G401.6 (cell line): ENCODE data around the gene ACAD10.
"Not testable (repeated sequence)": the region's sequence is repeated elsewhere in the genome, so short reads cannot be mapped to it uniquely, and the experiment has no call there.

Source experiments
- FAIRE-seq: peaks from 2 replicates; lab custom pipeline; 2012; peaks lifted over from hg19 to GRCh38; lab: Jason Lieb, UNC

ACAD10 gene

GRCh38 chr12:111687255-111687654 is 1.4 kb downstream of the ACAD10 start:
- FAIRE-seq: no peak

- FAIRE-seq: no peak
Observed at GRCh38 chr12:111687952-111688351, 2.1 kb downstream of the ACAD10 start.

GRCh38 chr12:111691262-111691661 is 5.4 kb downstream of the ACAD10 start:
- FAIRE-seq: no peak

GRCh38 chr12:111692575-111693210 is 6.8 kb downstream of the ACAD10 start:
- FAIRE-seq: no peak

GRCh38 chr12:111693818-111694217 is 8.0 kb downstream of the ACAD10 start:
- FAIRE-seq: no peak

GRCh38 chr12:111699962-111700361 is 14.1 kb downstream of the ACAD10 start:
- FAIRE-seq: no peak

- FAIRE-seq: no peak
Observed at GRCh38 chr12:111705672-111706071, 19.8 kb downstream of the ACAD10 start.

GRCh38 chr12:111706145-111706544 is 20.3 kb downstream of the ACAD10 start:
- FAIRE-seq: no peak

GRCh38 chr12:111715279-111715678 is 29.4 kb downstream of the ACAD10 start:
- no peak for FAIRE-seq

- FAIRE-seq: not testable (repeated sequence)
Observed at GRCh38 chr12:111719316-111719715, 33.5 kb downstream of the ACAD10 start.

GRCh38 chr12:111720457-111720856 is 34.6 kb downstream of the ACAD10 start:
- no peak for FAIRE-seq

- not testable (repeated sequence) for FAIRE-seq
Observed at GRCh38 chr12:111723646-111724360, 38.0 kb downstream of the ACAD10 start.

- FAIRE-seq: no peak
Observed at GRCh38 chr12:111728795-111729194, 42.9 kb downstream of the ACAD10 start.

- FAIRE-seq: no peak
Observed at GRCh38 chr12:111730420-111730819, 44.6 kb downstream of the ACAD10 start.

GRCh38 chr12:111732786-111733185 is 46.9 kb downstream of the ACAD10 start:
- no peak for FAIRE-seq

GRCh38 chr12:111733340-111733915 is 47.6 kb downstream of the ACAD10 start:
- FAIRE-seq: no peak

- FAIRE-seq: not testable (repeated sequence)
Observed at GRCh38 chr12:111739524-111739923, 53.7 kb downstream of the ACAD10 start.

- FAIRE-seq: no peak
Observed at GRCh38 chr12:111741235-111741812, 55.5 kb downstream of the ACAD10 start.

- no peak for FAIRE-seq
Observed at GRCh38 chr12:111745211-111745610, 59.4 kb downstream of the ACAD10 start.

- no peak for FAIRE-seq
Observed at GRCh38 chr12:111747333-111747732, 61.5 kb downstream of the ACAD10 start.

GRCh38 chr12:111748151-111748672 is 62.4 kb downstream of the ACAD10 start:
- FAIRE-seq: no peak

GRCh38 chr12:111748867-111749266 is 63.0 kb downstream of the ACAD10 start:
- FAIRE-seq: no peak

- no peak for FAIRE-seq
Observed at GRCh38 chr12:111749391-111749790, 63.5 kb downstream of the ACAD10 start.
